ENCODE data around the gene FAM168B. TPM values are rescaled to one million over a fixed set of nuclear protein-coding genes. Genes with fewer than 3 reads are reported as not detected.
"Not testable (repeated sequence)": the region's sequence is repeated elsewhere in the genome, so short reads cannot be mapped to it uniquely, and the experiment has no call there.

Gene FAM168B
- total RNA-seq, 3 donors from 2014 or later = 101 to 111 (median 107) TPM

DNA sequence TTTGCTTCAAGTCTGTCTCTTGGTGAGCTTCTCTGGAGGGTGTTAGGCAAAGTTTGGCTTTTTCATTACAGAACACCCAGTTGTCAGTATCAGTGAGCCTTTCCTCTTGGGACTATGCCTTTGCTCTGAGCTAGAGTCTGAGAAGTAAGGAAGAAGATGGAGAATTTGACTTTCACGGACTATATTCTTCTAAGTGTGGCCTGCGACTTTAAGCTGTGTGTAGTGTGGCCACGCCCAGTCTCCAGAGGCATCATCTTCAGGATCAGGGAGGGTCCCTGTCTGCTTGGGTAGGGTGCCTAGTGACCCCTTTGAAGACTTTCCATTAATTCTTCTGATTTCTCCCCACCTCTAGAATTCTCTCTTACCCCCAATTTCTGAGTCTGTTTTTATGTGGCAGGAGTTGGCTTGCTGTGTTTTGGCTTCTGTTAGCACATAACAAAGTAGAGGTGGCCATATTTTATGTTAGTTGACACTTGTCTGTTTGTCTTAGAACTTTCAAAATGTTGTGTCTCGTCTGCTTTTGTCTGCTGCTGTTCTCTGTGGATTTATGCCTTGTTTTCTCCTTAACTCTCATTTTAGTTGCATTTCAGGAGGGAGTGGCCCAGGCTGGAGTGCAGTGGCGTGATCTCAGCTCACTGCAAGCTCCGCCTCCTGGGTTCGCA, 20.4 kb upstream of the FAM168B start:
- ATAC-seq = no peak
- H3K36me3 Mint-ChIP-seq (ENCODE audit: insufficient read depth) = peaks cover 39% of the 10 kb centered on the region

DNA sequence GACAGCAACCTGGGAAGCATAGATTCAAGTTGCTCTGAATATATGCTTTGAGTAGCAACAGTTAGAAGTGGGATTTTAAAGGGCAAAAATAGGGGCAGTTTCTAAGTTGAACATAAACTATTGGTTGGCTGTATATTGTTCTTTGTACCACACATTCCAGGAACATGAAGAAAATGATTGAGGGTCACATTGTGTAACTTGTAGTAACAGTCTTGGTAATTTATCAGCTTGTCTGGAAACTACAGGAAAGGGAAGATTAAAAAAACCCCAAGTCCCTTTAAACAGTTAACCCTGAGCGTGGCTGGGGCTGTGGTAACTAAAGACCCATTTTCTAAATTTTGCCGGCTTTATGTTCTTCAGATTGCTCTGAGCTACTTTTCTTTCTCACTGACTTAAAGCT, 19.3 kb upstream of the FAM168B start:
- peaks cover 68% of the 10 kb centered on the region for H3K4me1 Mint-ChIP-seq (ENCODE audit: low read depth)
- peaks cover 6% of the 10 kb centered on the region for H3K9me3 Mint-ChIP-seq
- no peak for ATAC-seq
- no peaks in the 10 kb centered on the region for H3K27me3 Mint-ChIP-seq (ENCODE audit: low read depth)
- peaks cover 35% of the 10 kb centered on the region for H3K36me3 Mint-ChIP-seq (ENCODE audit: insufficient read depth)
- DNase-seq = no peak
- H3K4me3 Mint-ChIP-seq = no peak overlapping the region

More for the DNA sequence above, 20.4 kb upstream of the FAM168B start:
- Mint-ChIP-seq H3K4me3 (no peak overlapping the region), H3K27me3 (ENCODE audit: low read depth) (no peaks in the 10 kb centered on the region), H3K9me3 (peaks cover 6% of the 10 kb centered on the region), H3K4me1 (ENCODE audit: low read depth) (peaks cover 69% of the 10 kb centered on the region)
- DNase-seq = no peak

DNA sequence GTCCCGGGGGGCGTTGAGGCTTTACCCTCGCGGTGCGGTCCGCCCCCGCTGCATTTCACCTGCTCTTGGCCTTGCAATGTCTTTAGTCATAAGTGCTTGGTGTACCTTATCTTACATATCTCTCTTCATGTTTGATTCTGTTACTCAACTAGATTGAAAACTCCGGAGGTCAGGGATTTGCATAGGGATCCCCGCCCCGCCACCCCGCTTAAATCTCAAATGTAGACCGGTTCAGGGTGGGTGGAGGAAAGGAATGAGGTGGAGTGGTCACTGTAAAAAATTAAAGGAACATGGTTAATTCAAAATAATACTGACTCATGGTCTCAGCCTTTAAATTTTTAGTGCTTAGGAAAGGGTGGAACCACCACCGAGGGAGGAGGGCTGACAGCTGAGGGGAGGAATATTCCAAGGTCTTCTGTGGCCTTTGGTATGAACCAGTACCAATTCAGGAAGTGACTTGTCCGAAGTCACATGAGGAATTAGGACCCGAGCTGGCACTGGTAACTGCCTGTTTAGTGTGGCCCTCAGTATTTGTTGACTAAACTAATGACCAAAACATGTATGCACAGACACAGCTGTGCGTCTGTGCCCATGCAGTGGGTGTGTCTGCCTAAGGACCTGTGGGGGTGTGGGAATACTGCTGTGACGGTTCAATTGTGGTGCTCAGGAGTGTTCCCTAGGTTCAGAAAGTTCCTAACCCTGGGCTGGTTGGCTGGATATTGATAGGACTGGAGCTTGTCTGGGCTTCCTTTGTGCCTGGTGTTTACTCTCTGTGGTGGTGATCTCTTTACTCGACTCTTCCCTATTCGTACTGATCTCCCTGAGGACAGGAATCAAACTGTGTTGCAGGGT, 12.9 kb upstream of the FAM168B start:
- peak; percentile 53 to 57 for ATAC-seq
- DNase-seq = peak; percentile 46
- Mint-ChIP-seq H3K4me3 (peak overlapping the region; percentile 89), H3K9me3 (no peaks in the 10 kb centered on the region), H3K36me3 (ENCODE audit: insufficient read depth) (peaks cover 12% of the 10 kb centered on the region), H3K27me3 (ENCODE audit: low read depth) (no peaks in the 10 kb centered on the region), H3K4me1 (ENCODE audit: low read depth) (peaks cover 55% of the 10 kb centered on the region)

DNA sequence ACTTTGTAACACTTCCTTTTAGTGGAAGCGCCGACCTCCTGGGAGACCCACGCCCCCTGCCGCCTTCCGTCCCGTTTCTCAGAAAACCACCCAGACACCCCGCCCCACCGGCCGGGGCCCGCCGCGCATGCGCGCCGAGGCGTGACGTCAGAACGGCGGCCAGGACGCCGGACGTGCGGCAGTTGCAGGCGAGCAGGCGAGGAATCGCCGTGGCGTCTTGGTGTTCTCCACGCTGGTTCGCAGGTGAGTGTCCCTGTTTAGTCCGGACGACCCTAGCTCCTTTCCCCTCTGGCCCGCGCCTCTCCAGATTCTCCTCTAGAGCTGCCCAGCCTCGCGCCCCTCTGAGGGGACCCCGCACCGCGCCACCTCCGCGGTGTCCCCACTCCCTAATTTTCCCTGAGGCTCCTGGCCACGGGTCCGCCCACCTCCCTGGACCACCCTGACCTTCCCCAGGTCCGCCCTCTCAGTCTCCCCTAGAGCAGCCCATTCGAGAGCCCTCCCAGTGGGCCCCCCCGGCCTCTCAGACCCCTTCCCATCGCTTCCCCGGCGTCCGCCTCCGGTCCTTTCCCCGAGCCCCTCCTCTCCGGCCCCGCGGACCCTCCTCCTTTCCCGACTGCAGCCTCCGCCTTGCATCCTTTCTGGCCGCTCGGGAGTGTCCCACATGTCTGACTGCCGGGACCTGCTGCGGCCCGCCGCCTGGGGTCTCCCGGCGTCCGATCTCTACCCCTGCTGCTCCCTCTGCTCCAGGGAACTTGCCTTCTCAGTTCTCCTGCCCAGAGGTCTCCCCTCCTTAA, 12.1 kb upstream of the FAM168B start, which contains the start of gene PLEKHB2:
Gene PLEKHB2 (plus strand): TSS at position 181 of the 794 bp plus-strand sequence. CDS start 15,606 bp downstream, outside the sequence.
- Mint-ChIP-seq H3K4me3 (peak within 1 kb of the TSS; percentile 89), H3K27me3 (ENCODE audit: low read depth) (no peaks in the 10 kb centered on the region), H3K36me3 (ENCODE audit: insufficient read depth) (peaks cover 9% of the 10 kb centered on the region), H3K9me3 (no peaks in the 10 kb centered on the region), H3K4me1 (ENCODE audit: low read depth) (peaks cover 47% of the 10 kb centered on the region)
- DNase-seq (peak; percentile 92), ATAC-seq (peak; percentile 71 to 72)

DNA sequence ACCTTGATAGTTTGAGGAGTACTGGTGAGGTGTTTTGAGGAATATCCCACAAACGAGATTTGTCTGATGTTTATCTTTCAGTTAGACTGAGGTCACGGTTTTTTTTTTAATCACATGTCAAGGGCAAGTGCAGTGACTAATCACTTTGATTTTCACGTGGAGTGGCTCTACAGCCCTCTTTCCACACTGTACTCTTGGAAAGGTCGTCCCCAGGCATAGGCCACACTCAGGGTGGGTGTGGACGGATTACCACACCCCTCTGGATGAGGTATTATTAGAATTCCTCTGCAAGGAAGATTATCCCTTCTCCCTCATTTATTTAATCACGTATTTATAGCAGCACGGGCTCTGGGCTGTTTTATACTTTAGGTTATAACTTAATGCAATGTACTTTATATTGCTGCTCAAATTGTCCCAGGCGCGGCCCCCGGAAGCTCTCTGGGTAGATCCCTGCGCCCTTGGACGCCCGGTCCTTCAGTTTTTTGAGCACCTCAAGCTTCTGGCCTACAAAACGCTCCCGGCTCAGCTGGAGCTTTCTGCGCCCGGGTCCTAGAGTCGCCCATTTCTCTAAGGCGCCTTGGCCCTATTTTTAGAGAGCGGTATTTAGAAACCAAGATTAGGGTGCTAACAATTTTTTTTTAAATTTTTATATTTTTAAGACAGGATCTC, 11.4 kb upstream of the FAM168B start:
- Mint-ChIP-seq H3K27me3 (ENCODE audit: low read depth) (no peaks in the 10 kb centered on the region), H3K4me1 (ENCODE audit: low read depth) (peaks cover 44% of the 10 kb centered on the region), H3K9me3 (no peaks in the 10 kb centered on the region), H3K36me3 (ENCODE audit: insufficient read depth) (peaks cover 6% of the 10 kb centered on the region), H3K4me3 (peak overlapping the region; percentile 89)
- ATAC-seq (peak; percentile 65 to 67), DNase-seq (peak; percentile 45)

DNA sequence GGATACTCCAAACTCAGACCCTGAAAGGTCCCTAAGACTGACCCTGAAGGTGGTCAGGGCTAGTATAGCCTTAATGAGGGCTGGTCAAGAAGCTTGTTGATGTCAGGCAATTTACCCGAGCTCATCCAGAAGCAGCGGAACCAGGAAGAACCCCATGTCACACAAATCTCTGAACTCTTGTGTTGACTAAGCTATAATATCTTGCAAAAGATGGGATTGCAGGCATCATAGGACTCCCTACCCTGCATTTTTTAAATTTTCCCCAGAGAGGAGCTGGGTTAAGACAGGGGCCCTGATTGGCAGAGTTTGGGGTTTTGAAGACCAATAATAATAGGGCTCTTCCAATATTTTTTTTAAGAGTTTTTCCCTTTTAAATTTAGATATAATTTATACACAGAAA, 9.9 kb upstream of the FAM168B start:
- no peaks in the 10 kb centered on the region for H3K27me3 Mint-ChIP-seq (ENCODE audit: low read depth)
- no peaks in the 10 kb centered on the region for H3K36me3 Mint-ChIP-seq (ENCODE audit: insufficient read depth)
- no peak for DNase-seq
- H3K4me1 Mint-ChIP-seq (ENCODE audit: low read depth) = peaks cover 35% of the 10 kb centered on the region
- no peaks in the 10 kb centered on the region for H3K9me3 Mint-ChIP-seq
- no peak overlapping the region for H3K4me3 Mint-ChIP-seq
- no peak for ATAC-seq

DNA sequence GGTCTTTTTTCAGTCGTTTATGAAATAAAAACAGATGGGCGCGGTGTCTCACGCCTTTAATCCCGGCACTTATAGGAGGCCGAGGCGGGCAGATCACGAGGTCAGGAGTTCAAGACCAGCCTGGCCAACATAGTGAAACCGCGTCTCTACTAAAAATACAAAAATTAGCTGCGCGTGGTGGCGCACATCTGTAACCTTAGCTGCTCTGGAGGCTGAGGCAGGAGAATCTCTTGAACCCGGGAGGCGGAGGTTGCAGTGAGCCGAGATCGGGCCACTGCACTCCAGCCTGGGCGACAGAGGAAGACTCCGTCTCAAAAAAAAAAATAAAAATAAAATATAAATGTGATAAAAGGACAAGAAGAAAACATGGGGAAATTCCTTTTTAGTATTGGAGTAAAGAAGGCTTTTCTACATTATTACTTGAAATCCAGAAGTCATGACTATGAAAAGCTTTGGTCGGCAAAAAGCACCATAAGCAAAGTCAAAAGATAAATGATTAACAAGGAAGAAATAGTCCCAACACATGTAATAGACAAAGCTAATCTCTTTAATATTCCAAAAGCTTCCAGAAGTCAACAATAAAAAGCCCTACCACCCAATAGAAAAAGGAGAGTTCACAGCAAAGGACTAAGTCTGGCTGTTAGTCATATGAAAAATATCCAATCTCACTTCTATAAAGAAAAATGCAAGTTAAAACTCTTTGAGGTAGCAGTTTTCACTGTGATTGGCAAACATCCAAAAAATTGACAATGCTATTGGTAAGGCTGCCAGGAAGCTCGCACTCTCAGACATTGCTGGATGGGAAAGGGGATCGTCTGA, 1.4 kb upstream of the FAM168B start:
- DNase-seq (no peak), ATAC-seq (no peak)
- H3K36me3 Mint-ChIP-seq (ENCODE audit: insufficient read depth) = no peaks in the 10 kb centered on the region
- no peaks in the 10 kb centered on the region for H3K27me3 Mint-ChIP-seq (ENCODE audit: low read depth)
- no peaks in the 10 kb centered on the region for H3K9me3 Mint-ChIP-seq
- peak overlapping the region; percentile 93 for H3K4me3 Mint-ChIP-seq
- H3K4me1 Mint-ChIP-seq (ENCODE audit: low read depth) = peaks cover 15% of the 10 kb centered on the region

DNA sequence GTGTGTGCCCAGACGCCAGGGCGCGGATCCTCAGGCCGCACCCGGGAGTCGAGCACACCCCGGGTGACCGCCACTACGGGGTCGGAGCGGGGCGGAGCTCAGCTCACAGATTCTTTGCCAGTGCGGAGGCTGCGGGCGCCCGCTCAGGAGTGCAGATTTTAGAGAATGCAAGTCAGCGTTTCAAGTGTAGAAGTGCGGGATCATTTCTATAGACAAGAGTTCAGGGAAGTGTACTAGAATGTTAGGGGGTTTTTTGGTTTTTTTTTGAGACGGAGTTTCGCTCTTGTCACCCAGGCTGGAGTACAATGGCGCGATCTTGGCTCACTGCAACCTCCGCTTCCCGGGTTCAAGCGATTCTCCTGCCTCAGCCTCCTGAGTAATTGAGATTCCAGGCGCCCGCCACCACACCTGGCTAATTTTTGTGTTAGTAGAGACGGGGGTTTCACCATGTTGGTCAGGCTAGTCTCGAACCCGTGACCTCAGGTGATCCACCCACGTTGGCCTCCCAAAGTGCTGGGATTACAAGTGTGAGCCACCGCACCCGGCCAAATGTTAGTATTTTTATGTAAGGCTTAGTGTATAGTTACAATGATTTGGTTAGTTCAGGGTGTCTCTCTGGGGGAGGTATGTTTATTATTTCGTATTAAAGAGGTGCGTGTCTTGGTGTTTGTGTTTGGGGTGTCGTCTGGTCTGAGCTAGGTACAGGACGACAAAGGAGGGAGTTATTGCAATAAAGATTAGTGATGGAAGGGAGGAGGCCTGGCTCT, 619 bp upstream of the FAM168B start:
- Mint-ChIP-seq H3K9me3 (no peaks in the 10 kb centered on the region), H3K4me1 (ENCODE audit: low read depth) (peaks cover 19% of the 10 kb centered on the region), H3K4me3 (peak overlapping the region; percentile 93), H3K36me3 (ENCODE audit: insufficient read depth) (peaks cover under 1% of the 10 kb centered on the region), H3K27me3 (ENCODE audit: low read depth) (no peaks in the 10 kb centered on the region)
- DNase-seq (no peak), ATAC-seq (peak; percentile 78 to 80)

DNA sequence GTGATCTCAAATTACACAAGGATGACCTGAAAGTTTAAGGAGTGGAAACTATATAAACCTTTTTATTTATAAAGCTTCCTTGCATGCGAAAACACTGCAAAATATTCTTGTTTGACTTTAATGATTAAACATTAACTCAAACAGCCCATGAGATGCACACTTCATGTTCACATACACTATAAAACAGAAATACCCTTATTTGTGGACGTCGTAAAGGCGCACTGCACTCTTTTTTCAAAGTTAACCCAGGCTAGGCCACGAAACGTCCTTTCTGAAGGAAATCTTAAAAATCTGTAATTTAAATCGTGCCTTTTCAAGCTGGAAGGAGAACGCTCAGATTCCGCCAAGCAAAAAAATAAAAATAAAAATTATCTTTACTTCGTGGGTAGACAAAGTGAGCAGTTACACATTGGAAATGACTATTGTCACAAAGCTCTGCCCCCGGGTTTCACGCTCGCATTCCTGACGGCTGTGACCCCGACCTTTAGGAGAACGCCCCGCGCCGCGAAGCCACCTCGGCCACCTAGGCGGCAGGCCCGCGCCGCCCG, 728 bp downstream of the FAM168B start:
- Mint-ChIP-seq H3K4me3 (peak overlapping the region; percentile 85), H3K27me3 (ENCODE audit: low read depth) (no peaks in the 10 kb centered on the region), H3K9me3 (no peaks in the 10 kb centered on the region), H3K36me3 (ENCODE audit: insufficient read depth) (peaks cover 8% of the 10 kb centered on the region), H3K4me1 (ENCODE audit: low read depth) (peaks cover 25% of the 10 kb centered on the region)
- ATAC-seq (peak in 1 of 2 donors; percentile 30), DNase-seq (peak; percentile 16)

DNA sequence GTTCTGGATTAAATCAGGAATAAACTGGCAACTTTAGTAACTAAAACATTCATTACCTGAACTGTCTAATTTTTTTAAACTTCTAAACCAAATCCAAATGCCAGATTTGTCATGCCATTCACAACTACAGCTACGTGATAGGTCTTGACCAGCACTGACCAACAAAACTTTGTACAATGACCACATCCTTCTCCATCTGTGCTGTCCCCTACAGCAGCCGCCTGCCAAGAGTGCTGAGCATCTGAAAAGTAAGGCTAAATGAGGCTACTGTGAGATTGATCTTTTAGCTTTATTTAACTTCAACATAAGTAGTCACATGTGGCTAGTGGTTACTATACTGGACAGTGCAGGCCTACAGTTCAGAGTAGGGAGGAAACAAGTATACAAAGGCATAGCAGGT, 7.6 kb downstream of the FAM168B start:
- ATAC-seq (no peak), DNase-seq (no peak)
- Mint-ChIP-seq H3K9me3 (no peaks in the 10 kb centered on the region), H3K27me3 (ENCODE audit: low read depth) (no peaks in the 10 kb centered on the region), H3K36me3 (ENCODE audit: insufficient read depth) (peaks cover 38% of the 10 kb centered on the region), H3K4me1 (ENCODE audit: low read depth) (peaks cover 46% of the 10 kb centered on the region), H3K4me3 (no peak overlapping the region)

DNA sequence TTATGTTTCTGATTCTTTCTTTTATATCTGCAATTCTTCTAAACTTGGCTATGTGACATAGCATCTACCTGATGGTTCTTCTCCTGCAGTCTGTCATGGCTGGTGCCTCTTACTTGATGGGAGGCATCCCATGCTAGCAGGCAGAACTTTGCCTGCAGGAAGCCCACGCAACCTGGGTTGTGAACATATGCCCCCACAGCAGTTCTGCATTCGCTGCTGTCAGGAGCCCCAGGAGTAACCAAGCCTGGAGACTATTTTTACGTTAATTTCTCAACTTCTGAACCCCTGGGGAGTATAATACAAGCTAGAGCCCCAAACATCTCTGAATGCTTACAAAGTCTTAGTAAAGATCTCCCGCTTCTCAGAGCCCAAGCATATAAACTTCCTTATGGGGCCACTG, 12.1 kb downstream of the FAM168B start:
- no peak for DNase-seq
- no peaks in the 10 kb centered on the region for H3K9me3 Mint-ChIP-seq
- no peaks in the 10 kb centered on the region for H3K27me3 Mint-ChIP-seq (ENCODE audit: low read depth)
- H3K36me3 Mint-ChIP-seq (ENCODE audit: insufficient read depth) = peaks cover 44% of the 10 kb centered on the region
- no peak for ATAC-seq
- H3K4me1 Mint-ChIP-seq (ENCODE audit: low read depth) = peaks cover 46% of the 10 kb centered on the region
- H3K4me3 Mint-ChIP-seq = no peak overlapping the region

DNA sequence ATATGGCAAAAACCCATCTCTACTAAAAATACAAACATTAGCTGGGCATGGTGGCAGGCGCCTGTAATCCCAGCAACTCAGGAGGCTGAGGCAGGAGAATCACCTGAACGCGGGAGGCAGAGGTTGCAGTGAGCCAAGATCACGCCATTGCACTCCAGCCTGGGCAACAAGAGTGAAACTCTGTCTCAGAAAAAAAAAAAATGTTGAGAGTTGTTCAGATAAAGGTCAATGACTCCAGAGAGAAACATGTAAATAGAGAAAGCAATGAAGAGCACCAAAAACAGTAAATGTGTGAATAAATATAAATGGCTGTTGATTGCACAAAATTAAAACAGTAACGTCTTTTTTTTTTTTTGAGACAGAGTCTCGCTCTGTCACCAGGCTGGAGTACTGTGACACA, 13.3 kb downstream of the FAM168B start:
- H3K9me3 Mint-ChIP-seq; H3K4me3 Mint-ChIP-seq; H3K27me3 Mint-ChIP-seq (ENCODE audit: low read depth); ATAC-seq; DNase-seq: not testable (repeated sequence)
- Mint-ChIP-seq H3K36me3 (ENCODE audit: insufficient read depth) (peaks cover 49% of the 10 kb centered on the region), H3K4me1 (ENCODE audit: low read depth) (peaks cover 41% of the 10 kb centered on the region)

All from activated T-cell treated with anti-CD3 and anti-CD28 coated beads, Interleukin-2, amount 50 U/mL, for 4 hours (primary cell).